Fibroblast of skin of left biceps (primary cell): ENCODE results near the gene GALNT9.
"Not testable (repeated sequence)": the region's sequence is repeated elsewhere in the genome, so short reads cannot be mapped to it uniquely, and the experiment has no call there.

Source experiments
- DNase-seq, 2 experiments: peaks; one replicate each; pipeline ENCODE4 v3.0.0-alpha.2; 2013; ENCODE audit warnings: low read depth in 2 of 2

The GALNT9 gene

GRCh38 chr12:132329036-132329719, at the start of gene GALNT9:
TSS of gene GALNT9 (minus strand) at chr12:132329589. CDS start at chr12:132329203, 386 bp downstream.
- DNase-seq: no peak

GRCh38 chr12:132379057-132379456, 49.7 kb upstream of the GALNT9 start:
- not testable (repeated sequence) for DNase-seq

GRCh38 chr12:132377147-132377546, 47.8 kb upstream of the GALNT9 start:
- DNase-seq: no peak

- no peak for DNase-seq
Observed at GRCh38 chr12:132376464-132376830, 47.1 kb upstream of the GALNT9 start.

- DNase-seq: no peak
Observed at GRCh38 chr12:132375747-132376463, 46.5 kb upstream of the GALNT9 start.

- no peak for DNase-seq
Observed at GRCh38 chr12:132374612-132375445, 45.4 kb upstream of the GALNT9 start.

GRCh38 chr12:132373901-132374611, 44.7 kb upstream of the GALNT9 start:
- DNase-seq: no peak

GRCh38 chr12:132367852-132368251, 38.5 kb upstream of the GALNT9 start:
- DNase-seq: no peak

GRCh38 chr12:132367071-132367851, 37.9 kb upstream of the GALNT9 start:
- no peak for DNase-seq

GRCh38 chr12:132366341-132366861, 37.0 kb upstream of the GALNT9 start:
- DNase-seq: no peak

GRCh38 chr12:132365226-132365625, 35.8 kb upstream of the GALNT9 start:
- DNase-seq: no peak

GRCh38 chr12:132364348-132364902, 35.0 kb upstream of the GALNT9 start:
- no peak for DNase-seq

GRCh38 chr12:132363661-132364347, 34.4 kb upstream of the GALNT9 start:
- DNase-seq: no peak

GRCh38 chr12:132362996-132363660, 33.7 kb upstream of the GALNT9 start:
- DNase-seq: no peak

- DNase-seq: no peak
Observed at GRCh38 chr12:132360906-132361777, 31.8 kb upstream of the GALNT9 start.

GRCh38 chr12:132360410-132360809, 31.0 kb upstream of the GALNT9 start:
- no peak for DNase-seq

- DNase-seq: no peak
Observed at GRCh38 chr12:132359971-132360370, 30.6 kb upstream of the GALNT9 start.

- DNase-seq: no peak
Observed at GRCh38 chr12:132359551-132359950, 30.2 kb upstream of the GALNT9 start.
